Activated CD4-positive, alpha-beta memory T cell treated with anti-CD3 and anti-CD28 coated beads, Interleukin-2, amount 10 ng/mL, durations not matched to agents 7 days and 5 days (primary cell): ENCODE data around the gene TEX2. TPM values are rescaled to one million over a fixed set of nuclear protein-coding genes. Genes with fewer than 3 reads are reported as not detected.
A peak's percentile ranks its signal among the peaks of the same experiment; 100 is the strongest.

Source experiments
- CTCF ChIA-PET: fragments of 350-600 bp; sonication (Branson Sonifier 250); formaldehyde crosslinking; loops from one replicate; lab custom pipeline; 2021; ENCODE audit warnings: antibody characterized with exemption, inconsistent platforms; lab: Charles Lee
- POLR2A ChIA-PET: fragments of 350-600 bp; sonication (Branson Sonifier 250); formaldehyde crosslinking; loops from one replicate; lab custom pipeline; 2021; ENCODE audit warnings: antibody characterized with exemption; lab: Charles Lee
- DNase-seq: peaks from one replicate; pipeline ENCODE4 v3.0.0-alpha.2; 2020
- H3K27ac Mint-ChIP-seq: one replicate; pipeline ENCODE4 v1.8.0; 2021; ENCODE audit warnings: mild to moderate bottlenecking, mixed read lengths
- H3K27me3 Mint-ChIP-seq: one replicate; pipeline ENCODE4 v1.8.0; 2021; ENCODE audit warnings: mixed read lengths
- H3K36me3 Mint-ChIP-seq: one replicate; pipeline ENCODE4 v1.8.0; 2021; ENCODE audit warnings: low read depth, mixed read lengths
- H3K4me1 Mint-ChIP-seq: one replicate; pipeline ENCODE4 v1.8.0; 2021; ENCODE audit warnings: mixed read lengths
- H3K4me3 Mint-ChIP-seq: one replicate; pipeline ENCODE4 v1.8.0; 2021; ENCODE audit warnings: mild to moderate bottlenecking, mixed read lengths
- H3K9me3 Mint-ChIP-seq: one replicate; pipeline ENCODE4 v1.8.0; 2021; ENCODE audit warnings: mixed read lengths
- total RNA-seq, 2 experiments: library from RNA; stranded (reverse); gene quantifications; one replicate each; pipeline ENCODE4 v1.2.3, GENCODE V29; 2021

TEX2 gene, protein sequence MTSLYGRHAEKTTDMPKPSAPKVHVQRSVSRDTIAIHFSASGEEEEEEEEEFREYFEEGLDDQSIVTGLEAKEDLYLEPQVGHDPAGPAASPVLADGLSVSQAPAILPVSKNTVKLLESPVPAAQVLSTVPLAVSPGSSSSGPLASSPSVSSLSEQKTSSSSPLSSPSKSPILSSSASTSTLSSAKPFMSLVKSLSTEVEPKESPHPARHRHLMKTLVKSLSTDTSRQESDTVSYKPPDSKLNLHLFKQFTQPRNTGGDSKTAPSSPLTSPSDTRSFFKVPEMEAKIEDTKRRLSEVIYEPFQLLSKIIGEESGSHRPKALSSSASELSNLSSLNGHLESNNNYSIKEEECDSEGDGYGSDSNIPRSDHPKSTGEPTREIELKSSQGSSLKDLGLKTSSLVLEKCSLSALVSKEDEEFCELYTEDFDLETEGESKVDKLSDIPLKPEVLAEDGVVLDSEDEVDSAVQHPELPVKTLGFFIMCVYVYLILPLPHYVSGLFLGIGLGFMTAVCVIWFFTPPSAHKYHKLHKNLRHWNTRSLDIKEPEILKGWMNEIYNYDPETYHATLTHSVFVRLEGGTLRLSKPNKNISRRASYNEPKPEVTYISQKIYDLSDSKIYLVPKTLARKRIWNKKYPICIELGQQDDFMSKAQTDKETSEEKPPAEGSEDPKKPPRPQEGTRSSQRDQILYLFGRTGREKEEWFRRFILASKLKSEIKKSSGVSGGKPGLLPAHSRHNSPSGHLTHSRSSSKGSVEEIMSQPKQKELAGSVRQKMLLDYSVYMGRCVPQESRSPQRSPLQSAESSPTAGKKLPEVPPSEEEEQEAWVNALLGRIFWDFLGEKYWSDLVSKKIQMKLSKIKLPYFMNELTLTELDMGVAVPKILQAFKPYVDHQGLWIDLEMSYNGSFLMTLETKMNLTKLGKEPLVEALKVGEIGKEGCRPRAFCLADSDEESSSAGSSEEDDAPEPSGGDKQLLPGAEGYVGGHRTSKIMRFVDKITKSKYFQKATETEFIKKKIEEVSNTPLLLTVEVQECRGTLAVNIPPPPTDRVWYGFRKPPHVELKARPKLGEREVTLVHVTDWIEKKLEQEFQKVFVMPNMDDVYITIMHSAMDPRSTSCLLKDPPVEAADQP
- 10 to 100 TPM; 10.5 to 12.4 TPM for total RNA-seq

DNA sequence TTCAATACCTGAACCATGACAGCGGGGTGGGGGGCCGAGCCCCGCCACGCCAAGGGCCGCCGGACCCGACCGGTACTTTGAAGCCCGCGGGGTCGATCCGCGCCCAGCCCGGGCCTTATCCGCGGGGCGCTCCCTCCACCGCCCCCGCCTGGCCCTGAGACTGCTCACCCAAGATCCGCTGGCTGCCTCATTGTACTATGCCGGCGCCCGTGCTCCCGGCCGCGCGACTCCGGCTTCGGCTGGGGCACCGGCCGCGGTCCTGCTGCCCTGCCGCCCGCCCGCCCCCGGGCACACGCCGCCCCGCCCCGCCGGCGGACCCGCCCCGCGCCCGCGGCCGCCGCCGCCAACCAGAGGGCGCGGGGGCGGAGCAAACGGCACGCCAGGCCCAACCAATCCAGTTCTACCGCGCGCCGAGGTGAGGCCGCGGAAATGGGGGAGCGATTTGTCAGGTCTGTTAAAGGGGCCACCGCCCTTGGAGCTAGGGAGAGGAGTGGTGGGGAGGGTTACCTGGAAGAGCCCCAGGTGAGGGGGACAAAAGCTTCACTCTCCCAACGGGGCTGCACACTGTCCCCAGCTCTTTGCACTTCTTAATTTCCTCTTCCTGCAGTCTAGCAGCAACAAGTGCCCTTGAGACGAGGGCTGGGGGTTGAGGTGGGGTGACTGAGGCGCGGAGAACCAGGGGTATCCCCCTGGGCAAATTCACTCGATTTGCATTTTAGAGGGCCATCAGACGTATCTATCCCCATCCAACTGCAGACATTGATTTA, at the start of gene TEX2:
TEX2 (minus strand) TSS at position 261 of the 767 bp plus-strand sequence. CDS start 49,043 bp downstream, outside the sequence.
- Mint-ChIP-seq H3K4me1 (peaks cover 31% of the 10 kb centered on the region), H3K27me3 (peaks cover 18% of the 10 kb centered on the region), H3K27ac (peak within 1 kb of the TSS; percentile 74), H3K36me3 (no peaks in the 10 kb centered on the region), H3K9me3 (no peaks in the 10 kb centered on the region), H3K4me3 (peak within 1 kb of the TSS; percentile 82)
- ChIA-PET POLR2A (interaction anchor here (0.8 to 3.4 kb wide), 11 partner anchors 9 to 420 kb away, joined by 3 to 38 read pairs (median 4); partner anchors contain the start of genes CEP95, DDX5, ERN1 and ICAM2), CTCF (interaction anchor here (0.9 to 1.6 kb wide), 8 partner anchors 9 to 239 kb away, joined by 3 to 5 read pairs (median 3); no protein-coding TSS in a partner anchor)
- peak; percentile 91 for DNase-seq

DNA sequence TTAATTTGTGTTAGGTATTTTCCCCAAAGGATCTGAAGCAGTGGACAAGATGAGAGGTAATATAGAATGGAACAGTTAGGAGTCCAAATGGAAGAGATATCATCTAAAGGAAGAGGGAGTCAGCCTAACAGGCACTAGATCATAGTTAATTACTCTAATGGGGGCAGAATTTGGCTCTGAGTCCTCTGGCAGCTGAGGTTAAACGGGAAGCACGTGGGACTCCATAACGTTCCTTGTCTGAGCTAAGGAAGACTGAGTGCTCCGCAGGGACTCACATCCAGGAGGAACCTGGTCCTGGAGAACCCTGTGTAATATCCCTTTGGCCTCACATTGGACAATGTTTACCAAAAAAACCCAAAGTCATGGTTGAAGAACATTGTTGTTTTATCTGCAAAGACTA, 46.6 kb upstream of the TEX2 start:
- Mint-ChIP-seq H3K27me3 (no peaks in the 10 kb centered on the region), H3K27ac (no peak overlapping the region), H3K36me3 (no peaks in the 10 kb centered on the region), H3K4me3 (no peak overlapping the region), H3K9me3 (no peaks in the 10 kb centered on the region), H3K4me1 (no peaks in the 10 kb centered on the region)
- ChIA-PET POLR2A (no interaction called here), CTCF (interaction anchor here (0.6 to 1.4 kb wide), 4 partner anchors 12 to 1933 kb away, joined by 3 to 10 read pairs (median 4); no protein-coding TSS in a partner anchor)
- DNase-seq: no peak

DNA sequence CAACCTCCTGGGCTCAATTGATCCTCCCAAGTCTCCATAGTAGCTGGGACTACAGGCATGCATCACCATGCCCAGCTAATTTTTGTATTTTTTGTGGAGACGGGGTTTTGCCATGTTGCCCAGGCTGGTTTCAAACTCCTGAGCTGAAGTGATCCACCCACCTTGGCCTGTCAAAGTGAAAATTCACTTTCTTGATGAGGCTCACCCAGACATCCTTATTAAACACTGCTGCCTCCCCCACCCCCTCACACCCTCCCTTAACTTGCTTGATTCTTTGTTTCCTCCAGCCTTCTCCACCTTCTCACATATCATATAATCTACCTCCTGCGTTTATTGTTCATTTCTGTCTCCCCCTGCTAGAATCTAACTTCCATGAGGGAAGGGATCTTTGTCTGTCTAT, 46.0 kb upstream of the TEX2 start:
- H3K27ac Mint-ChIP-seq: no peak overlapping the region
- ChIA-PET POLR2A (interaction anchor here (1.2 kb wide), 1 partner anchor 108 kb away, joined by 3 read pairs; no protein-coding TSS in a partner anchor), CTCF (interaction anchor here (0.6 to 2.4 kb wide), 5 partner anchors 11 to 182 kb away, joined by 3 to 10 read pairs (median 4); no protein-coding TSS in a partner anchor)
- H3K36me3 Mint-ChIP-seq: no peaks in the 10 kb centered on the region
- DNase-seq: no peak
- no peaks in the 10 kb centered on the region for H3K9me3 Mint-ChIP-seq
- no peaks in the 10 kb centered on the region for H3K4me1 Mint-ChIP-seq
- no peak overlapping the region for H3K4me3 Mint-ChIP-seq
- peaks cover 2% of the 10 kb centered on the region for H3K27me3 Mint-ChIP-seq

DNA sequence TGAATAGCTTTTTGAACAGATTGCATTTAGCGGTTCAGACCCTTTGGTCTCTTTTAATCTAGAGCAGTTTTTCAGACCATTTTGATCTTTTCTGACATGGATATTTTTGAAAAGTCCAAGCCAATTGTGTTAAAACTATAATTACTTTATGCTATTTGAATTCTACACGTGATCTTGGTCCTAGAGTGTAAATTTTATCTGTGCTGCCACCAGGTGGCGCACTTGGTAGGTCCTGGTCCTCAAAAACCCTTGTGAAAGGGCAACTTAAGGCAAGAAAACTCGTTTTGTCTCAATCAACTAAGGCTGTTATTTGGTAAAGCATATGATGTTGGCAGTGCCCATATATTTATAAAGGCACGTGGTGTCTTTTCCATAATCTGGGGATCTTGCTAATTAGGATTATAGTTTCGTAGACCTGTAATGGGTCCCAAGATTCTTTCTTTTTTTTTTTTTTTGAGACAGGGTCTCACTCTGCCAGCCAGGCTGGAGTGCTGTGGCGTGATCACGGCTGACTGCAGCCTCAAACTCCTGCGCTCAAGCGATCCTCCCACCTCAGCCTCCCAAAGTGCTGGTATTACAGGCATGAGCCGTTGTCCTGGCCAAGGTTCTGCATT, 43.9 kb upstream of the TEX2 start:
- Mint-ChIP-seq H3K36me3 (no peaks in the 10 kb centered on the region), H3K27ac (no peak overlapping the region), H3K9me3 (no peaks in the 10 kb centered on the region), H3K4me3 (no peak overlapping the region), H3K4me1 (no peaks in the 10 kb centered on the region), H3K27me3 (peaks cover 2% of the 10 kb centered on the region)
- POLR2A ChIA-PET: no interaction called here
- peak; percentile 71 for DNase-seq
- CTCF ChIA-PET: interaction anchor here (0.6 to 3.0 kb wide), 18 partner anchors 9 to 404 kb away, joined by 3 to 26 read pairs (median 4); no protein-coding TSS in a partner anchor

DNA sequence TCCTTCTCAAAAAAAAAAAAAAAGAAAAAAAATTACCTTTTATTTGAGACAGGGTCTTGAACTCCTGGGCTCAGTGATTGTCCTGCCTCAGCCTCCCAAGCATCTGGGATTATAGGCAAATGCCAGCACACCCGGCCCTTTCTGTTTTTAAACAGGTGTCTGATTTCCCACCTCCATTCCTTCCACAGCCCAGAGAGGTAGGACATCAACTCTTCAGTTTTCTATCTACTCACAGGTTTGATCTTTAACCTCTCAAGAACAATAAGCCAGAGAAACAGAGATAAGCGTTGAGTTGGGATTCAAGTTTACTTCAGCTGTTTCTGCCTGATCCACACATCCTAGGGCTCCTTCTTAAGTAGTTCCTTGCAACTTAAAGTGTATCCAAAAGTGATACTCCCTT, 41.5 kb upstream of the TEX2 start:
- Mint-ChIP-seq H3K36me3 (no peaks in the 10 kb centered on the region), H3K27me3 (peaks cover 2% of the 10 kb centered on the region), H3K4me3 (no peak overlapping the region), H3K4me1 (no peaks in the 10 kb centered on the region), H3K27ac (no peak overlapping the region), H3K9me3 (no peaks in the 10 kb centered on the region)
- ChIA-PET CTCF (interaction anchor here (3.5 kb wide), 1 partner anchor 115 kb away, joined by 24 read pairs; no protein-coding TSS in a partner anchor), POLR2A (interaction anchor here (0.6 kb wide), 1 partner anchor 43 kb away, joined by 3 read pairs; no protein-coding TSS in a partner anchor)
- DNase-seq: no peak

DNA sequence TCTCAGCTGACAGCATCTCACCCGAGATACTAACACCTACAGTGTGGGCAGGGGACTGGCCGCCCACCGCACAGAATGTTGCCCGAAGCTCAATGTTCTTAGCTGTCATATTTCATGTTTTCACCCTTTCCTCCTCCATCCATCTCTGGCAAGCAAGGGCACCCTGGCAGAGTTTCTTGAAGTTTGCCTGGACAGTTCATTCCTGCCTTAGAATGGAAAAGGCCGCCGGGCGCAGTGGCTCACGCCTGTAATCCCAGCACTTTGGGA, 37.6 kb upstream of the TEX2 start:
- Mint-ChIP-seq H3K4me3 (no peak overlapping the region), H3K27me3 (peaks cover 2% of the 10 kb centered on the region), H3K36me3 (no peaks in the 10 kb centered on the region), H3K27ac (no peak overlapping the region), H3K4me1 (no peaks in the 10 kb centered on the region), H3K9me3 (no peaks in the 10 kb centered on the region)
- ChIA-PET CTCF (interaction anchor here (1.3 kb wide), 2 partner anchors 9 to 349 kb away, joined by 3 to 8 read pairs; no protein-coding TSS in a partner anchor), POLR2A (interaction anchor here (2.0 kb wide), 1 partner anchor 155 kb away, joined by 4 read pairs; no protein-coding TSS in a partner anchor)
- no peak for DNase-seq

DNA sequence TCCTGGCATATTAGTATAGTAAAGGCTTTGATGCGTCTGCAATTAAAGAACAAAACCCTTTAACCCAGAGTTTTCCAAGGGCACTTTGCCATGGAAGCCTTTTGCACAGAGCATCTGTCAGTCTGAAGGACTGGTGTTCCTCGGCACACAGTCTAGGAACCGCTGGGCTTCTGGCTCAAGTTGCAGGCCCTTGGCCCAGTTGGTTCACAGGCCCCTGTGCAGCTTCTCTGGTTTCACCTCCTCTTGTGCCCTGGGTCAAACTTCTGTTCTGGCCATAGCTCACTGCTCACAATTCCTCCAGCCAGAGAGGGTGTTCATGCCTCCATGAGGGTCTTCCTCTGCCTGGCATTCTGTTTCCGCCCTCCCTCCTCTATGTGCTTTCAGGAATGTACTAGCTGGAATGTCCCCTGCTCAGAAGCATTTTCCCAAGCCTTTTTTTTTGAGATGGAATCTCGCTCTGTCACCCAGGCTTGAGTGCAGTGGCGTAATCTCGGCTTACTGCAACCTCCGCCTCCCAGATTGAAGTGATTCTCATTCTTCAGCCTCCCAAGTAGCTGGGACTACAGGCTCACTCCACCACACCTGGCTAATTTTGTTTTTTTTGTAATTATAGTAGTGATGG, 34.5 kb upstream of the TEX2 start:
- POLR2A ChIA-PET: interaction anchor here (1.0 kb wide), 1 partner anchor 209 kb away, joined by 3 read pairs; the partner anchor contains the start of gene CEP95
- H3K4me1 Mint-ChIP-seq: no peaks in the 10 kb centered on the region
- no peak for DNase-seq
- H3K9me3 Mint-ChIP-seq: no peaks in the 10 kb centered on the region
- H3K27ac Mint-ChIP-seq: no peak overlapping the region
- H3K27me3 Mint-ChIP-seq: no peaks in the 10 kb centered on the region
- no peaks in the 10 kb centered on the region for H3K36me3 Mint-ChIP-seq
- CTCF ChIA-PET: interaction anchor here (0.6 to 2.8 kb wide), 6 partner anchors 9 to 122 kb away, joined by 3 to 11 read pairs (median 4); no protein-coding TSS in a partner anchor
- H3K4me3 Mint-ChIP-seq: no peak overlapping the region

DNA sequence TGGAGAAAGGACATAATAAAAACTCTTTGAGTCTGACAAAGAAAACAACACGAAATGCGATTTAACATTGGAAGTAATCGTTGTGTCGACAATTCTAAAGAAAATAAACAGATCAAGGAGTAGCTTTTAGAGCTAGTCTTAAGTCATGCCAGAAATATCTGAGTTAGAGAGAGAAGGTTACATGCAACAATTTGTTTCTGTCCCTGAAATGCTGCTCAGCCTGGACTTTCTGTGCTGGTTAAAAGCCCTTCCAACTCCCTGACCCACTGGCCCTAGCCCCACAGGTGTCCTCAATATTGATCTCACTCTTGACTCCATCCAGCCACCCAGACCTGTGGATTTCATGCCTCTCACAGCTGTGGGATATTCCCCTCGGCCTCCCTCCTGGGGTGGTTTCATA, 33.2 kb upstream of the TEX2 start:
- Mint-ChIP-seq H3K9me3 (peaks cover 3% of the 10 kb centered on the region), H3K4me3 (no peak overlapping the region), H3K4me1 (no peaks in the 10 kb centered on the region), H3K27ac (no peak overlapping the region), H3K27me3 (no peaks in the 10 kb centered on the region), H3K36me3 (peaks cover 2% of the 10 kb centered on the region)
- no peak for DNase-seq
- POLR2A ChIA-PET: no interaction called here
- CTCF ChIA-PET: interaction anchor here (1.0 to 2.2 kb wide), 2 partner anchors 14 to 24 kb away, joined by 4 to 9 read pairs; no protein-coding TSS in a partner anchor

DNA sequence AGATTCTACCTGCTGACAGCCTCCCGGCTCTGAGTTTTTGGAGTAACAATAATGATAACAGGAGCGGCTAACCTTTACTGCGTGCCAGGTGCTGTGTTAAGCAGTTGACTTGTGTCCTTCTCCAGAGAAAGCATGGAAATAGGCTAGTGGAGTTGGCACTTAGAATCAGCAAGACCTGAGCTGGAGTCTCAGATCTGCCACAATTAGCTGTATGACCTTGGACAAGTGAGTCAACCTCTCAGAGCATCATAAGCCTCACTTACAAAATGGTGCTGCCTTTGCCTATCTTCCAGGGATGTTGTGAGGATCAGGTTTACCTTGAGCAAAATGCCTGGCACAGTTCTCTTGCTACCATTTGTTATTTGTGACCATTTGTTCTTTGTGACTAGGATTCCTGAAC, 32.1 kb upstream of the TEX2 start:
- ChIA-PET POLR2A (no interaction called here), CTCF (interaction anchor here (0.7 to 2.2 kb wide), 3 partner anchors 13 to 195 kb away, joined by 3 to 9 read pairs (median 5); no protein-coding TSS in a partner anchor)
- Mint-ChIP-seq H3K4me1 (no peaks in the 10 kb centered on the region), H3K27ac (no peak overlapping the region), H3K27me3 (no peaks in the 10 kb centered on the region), H3K4me3 (no peak overlapping the region), H3K9me3 (peaks cover 8% of the 10 kb centered on the region), H3K36me3 (peaks cover 3% of the 10 kb centered on the region)
- no peak for DNase-seq

DNA sequence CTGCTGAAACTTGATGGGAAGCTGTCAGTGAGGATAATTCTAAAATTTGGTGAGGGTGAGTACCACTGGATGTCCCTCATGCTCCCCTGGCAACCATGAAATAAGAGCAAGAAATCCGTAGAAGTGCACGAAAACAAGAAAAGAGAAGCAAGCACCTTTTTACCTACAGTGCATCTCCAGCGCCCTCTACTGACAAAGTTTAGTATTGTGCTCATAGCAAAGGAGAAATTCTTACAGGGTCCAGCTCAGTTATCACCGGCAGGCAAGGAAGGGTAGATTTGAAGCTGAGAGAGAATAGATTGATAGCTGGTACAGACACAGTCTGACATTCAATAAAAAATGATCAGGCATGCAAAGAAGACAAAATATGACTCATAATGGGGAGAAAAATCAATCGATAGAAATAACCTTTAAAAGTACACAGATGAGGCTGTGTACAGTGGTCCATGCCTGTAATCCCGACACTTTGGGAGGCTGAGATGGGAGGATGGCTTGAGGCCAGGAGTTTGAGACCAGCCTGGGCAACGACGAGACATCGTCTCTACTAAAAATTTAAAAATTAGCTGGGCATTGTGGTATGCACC, 28.3 kb upstream of the TEX2 start:
- CTCF ChIA-PET: interaction anchor here (0.6 to 1.6 kb wide), 11 partner anchors 9 to 403 kb away, joined by 3 to 9 read pairs (median 4); partner anchors contain the start of gene CSHL1
- peaks cover 8% of the 10 kb centered on the region for H3K9me3 Mint-ChIP-seq
- peaks cover 3% of the 10 kb centered on the region for H3K36me3 Mint-ChIP-seq
- H3K4me1 Mint-ChIP-seq: no peaks in the 10 kb centered on the region
- H3K27me3 Mint-ChIP-seq: peaks cover 3% of the 10 kb centered on the region
- no peak overlapping the region for H3K27ac Mint-ChIP-seq
- POLR2A ChIA-PET: interaction anchor here (1.8 kb wide), 1 partner anchor 28 kb away, joined by 4 read pairs; the partner anchor contains the start of gene TEX2
- DNase-seq: no peak
- H3K4me3 Mint-ChIP-seq: no peak overlapping the region
